Upper lobe of right lung (tissue), 1 donor: Measurements from ENCODE around the gene DIPK1B. TPM values are rescaled to one million over a fixed set of nuclear protein-coding genes. Genes with fewer than 3 reads are reported as not detected.

Experiments used
- ATAC-seq: fragments of 200-7000 bp; cut with Tn5 transposase; one replicate; pipeline ENCODE4 v1.9.1; 2020; ENCODE audit warnings: mild to moderate bottlenecking, moderate library complexity
- DNase-seq: peaks from one replicate; pipeline ENCODE4 v3.0.0-alpha.2; 2020
- H3K27ac ChIP-seq: fragments of 200-600 bp; one replicate; pipeline ENCODE4 v1.8.0; 2022
- H3K27me3 ChIP-seq: fragments of 200-600 bp; one replicate; pipeline ENCODE4 v1.8.0; 2022; ENCODE audit warnings: mild to moderate bottlenecking
- H3K36me3 ChIP-seq: fragments of 200-600 bp; one replicate; pipeline ENCODE4 v1.8.0; 2022
- H3K4me1 ChIP-seq: fragments of 200-600 bp; one replicate; pipeline ENCODE4 v1.8.0; 2022
- H3K4me3 ChIP-seq: fragments of 200-600 bp; one replicate; pipeline ENCODE4 v1.8.0; 2022; ENCODE audit warnings: mild to moderate bottlenecking
- H3K9me3 ChIP-seq: fragments of 200-600 bp; one replicate; pipeline ENCODE4 v1.8.0; 2022
- intact Hi-C: fragments of 100-400 bp; cut with DNase I; formaldehyde crosslinking; loops from one replicate; pipeline ENCODE4 v1.11.0; 2022
- total RNA-seq: library from RNA; stranded (reverse); fragmentation: NEBNext Ultra II Directional; extraction: Animal tissue kit (Norgen Biotek cat#: 25700); gene quantifications from one replicate; pipeline ENCODE4 v1.2.1, GENCODE V29; 2021
- TF ChIP-seq, protein P1 (sequence below): fragments of 200-600 bp; IDR thresholded peaks from one replicate; pipeline ENCODE4 v1.8.0; 2022; ENCODE audit warnings: antibody characterized with exemption
- donor health status: DM: no; HTN: yes; CAD: no; lungs with severe emphysema.

The DIPK1B gene
- total RNA-seq, 1 donor from 2014 or later = 17.7 TPM

DNA sequence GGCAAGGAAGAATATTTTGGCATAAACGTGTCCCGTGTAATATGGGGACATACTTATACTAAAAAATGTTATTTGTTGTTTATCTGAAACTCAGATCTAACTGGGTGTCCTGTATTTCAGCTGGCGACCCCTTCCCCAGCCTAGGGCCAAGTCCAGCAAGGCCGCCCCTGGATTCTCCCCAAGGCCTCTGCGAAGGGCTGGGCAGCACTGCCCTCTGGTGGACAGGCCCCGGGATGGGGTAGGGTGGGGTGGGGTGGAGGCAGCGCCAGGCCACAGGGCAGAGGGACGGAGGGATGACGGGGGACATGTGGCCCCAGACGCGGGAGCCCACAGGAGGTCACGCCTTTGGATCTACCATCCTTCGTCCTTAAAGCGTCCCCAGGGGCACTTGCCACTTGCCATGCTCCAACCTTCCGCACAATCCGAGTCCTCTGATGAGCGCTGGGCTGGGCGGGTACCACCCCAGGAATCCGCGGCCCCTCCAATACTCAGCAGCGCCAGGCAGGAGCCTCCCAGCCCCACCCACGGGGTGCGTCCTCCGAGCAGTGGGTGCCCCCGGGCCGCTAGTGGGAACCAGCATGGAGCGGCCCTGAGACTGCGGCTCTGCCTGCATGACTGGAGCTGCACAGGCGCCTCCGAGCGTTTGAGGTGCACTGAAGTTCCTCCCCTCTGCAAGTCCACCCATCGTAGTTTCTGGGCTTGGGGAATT lies 18.1 kb upstream of the DIPK1B start:
- ATAC-seq = peak; percentile 71
- peaks cover 26% of the 10 kb centered on the region for H3K4me1 ChIP-seq
- H3K9me3 ChIP-seq = no peaks in the 10 kb centered on the region
- intact Hi-C loops = no loop called here
- peak overlapping the region; percentile 58 for H3K27ac ChIP-seq
- no peaks in the 10 kb centered on the region for H3K36me3 ChIP-seq
- DNase-seq = peak; percentile 90
- TF ChIP-seq, protein P1, sequence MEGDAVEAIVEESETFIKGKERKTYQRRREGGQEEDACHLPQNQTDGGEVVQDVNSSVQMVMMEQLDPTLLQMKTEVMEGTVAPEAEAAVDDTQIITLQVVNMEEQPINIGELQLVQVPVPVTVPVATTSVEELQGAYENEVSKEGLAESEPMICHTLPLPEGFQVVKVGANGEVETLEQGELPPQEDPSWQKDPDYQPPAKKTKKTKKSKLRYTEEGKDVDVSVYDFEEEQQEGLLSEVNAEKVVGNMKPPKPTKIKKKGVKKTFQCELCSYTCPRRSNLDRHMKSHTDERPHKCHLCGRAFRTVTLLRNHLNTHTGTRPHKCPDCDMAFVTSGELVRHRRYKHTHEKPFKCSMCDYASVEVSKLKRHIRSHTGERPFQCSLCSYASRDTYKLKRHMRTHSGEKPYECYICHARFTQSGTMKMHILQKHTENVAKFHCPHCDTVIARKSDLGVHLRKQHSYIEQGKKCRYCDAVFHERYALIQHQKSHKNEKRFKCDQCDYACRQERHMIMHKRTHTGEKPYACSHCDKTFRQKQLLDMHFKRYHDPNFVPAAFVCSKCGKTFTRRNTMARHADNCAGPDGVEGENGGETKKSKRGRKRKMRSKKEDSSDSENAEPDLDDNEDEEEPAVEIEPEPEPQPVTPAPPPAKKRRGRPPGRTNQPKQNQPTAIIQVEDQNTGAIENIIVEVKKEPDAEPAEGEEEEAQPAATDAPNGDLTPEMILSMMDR = peak; percentile 67
- no peaks in the 10 kb centered on the region for H3K27me3 ChIP-seq
- H3K4me3 ChIP-seq = no peak overlapping the region

DNA sequence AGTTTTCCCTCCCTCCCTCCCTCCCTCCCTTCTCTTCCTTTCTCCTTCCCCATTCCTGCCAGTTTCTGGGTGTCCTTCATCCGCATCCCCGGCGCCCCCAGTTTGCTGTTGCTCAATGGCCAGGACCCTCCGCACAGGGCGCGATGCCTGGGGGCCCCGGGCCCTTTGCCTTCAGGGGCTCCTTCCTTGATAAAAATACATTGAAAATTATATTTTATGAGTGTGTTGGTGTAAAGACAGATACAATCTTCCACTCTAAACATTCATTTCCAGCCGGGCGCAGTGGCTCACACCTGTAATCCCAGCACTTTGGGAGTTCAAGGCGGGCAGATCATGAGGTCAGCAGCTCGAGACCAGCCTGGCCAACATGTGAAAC lies 17.5 kb upstream of the DIPK1B start:
- no peak for ATAC-seq
- no peak for DNase-seq
- no peaks in the 10 kb centered on the region for H3K27me3 ChIP-seq
- H3K4me1 ChIP-seq = peaks cover 26% of the 10 kb centered on the region
- intact Hi-C loops = no loop called here
- H3K27ac ChIP-seq = peak overlapping the region; percentile 71
- no peak overlapping the region for H3K4me3 ChIP-seq
- H3K9me3 ChIP-seq = no peaks in the 10 kb centered on the region
- TF ChIP-seq, protein P1 = no peak
- no peaks in the 10 kb centered on the region for H3K36me3 ChIP-seq

DNA sequence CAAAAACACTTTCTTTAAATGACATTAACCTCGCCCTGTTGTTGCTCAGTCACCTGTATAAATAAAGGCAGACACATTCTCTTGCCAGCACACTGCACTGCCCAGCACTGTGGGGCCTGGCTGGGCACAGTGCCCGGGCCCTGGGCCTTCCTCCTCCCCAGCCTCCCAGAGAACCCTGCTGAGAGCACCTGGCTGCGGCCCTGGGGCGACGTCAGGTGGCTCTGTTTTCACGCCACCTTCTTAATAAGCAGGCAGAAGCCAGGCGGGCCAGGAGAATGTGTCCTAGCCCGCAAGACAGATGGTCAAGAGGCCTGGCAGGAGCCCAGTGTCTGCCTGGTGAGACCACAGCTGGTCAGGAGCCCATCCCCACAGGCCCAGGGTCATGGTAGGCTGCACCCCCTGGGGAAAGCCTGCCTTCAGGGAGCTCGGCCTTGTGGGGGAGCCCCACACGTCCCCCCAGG lies 16.9 kb upstream of the DIPK1B start:
- Histone ChIP-seq H3K4me1 (peaks cover 31% of the 10 kb centered on the region), H3K27me3 (no peaks in the 10 kb centered on the region), H3K4me3 (no peak overlapping the region), H3K27ac (peak overlapping the region; percentile 71), H3K36me3 (no peaks in the 10 kb centered on the region), H3K9me3 (no peaks in the 10 kb centered on the region)
- DNase-seq = peak; percentile 92
- TF ChIP-seq, protein P1 = no peak
- intact Hi-C loops = no loop called here
- peak; percentile 68 for ATAC-seq

DNA sequence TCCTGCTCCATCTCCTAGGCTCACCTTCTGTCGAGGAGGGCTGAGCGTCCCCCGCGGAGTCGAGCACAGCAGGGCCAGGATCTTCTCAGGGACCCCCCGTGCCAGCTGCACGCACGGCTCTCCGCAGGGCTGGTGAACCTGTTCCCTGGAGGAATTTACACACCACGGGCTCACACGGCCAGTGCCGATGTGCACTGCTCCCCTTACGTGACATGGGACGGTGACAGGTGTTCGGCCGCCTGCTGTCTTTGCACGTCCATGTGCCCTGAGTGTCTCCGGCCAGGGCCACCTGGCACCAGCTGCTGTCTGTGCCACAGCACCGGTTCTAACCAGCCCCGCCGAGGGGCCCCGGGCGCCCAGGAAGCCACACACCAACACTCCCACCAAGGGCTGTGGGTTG lies 16.4 kb upstream of the DIPK1B start:
- H3K27me3 ChIP-seq = no peaks in the 10 kb centered on the region
- TF ChIP-seq, protein P1 = no peak
- H3K27ac ChIP-seq = peak overlapping the region; percentile 71
- intact Hi-C loops = no loop called here
- no peak overlapping the region for H3K4me3 ChIP-seq
- peaks cover 33% of the 10 kb centered on the region for H3K4me1 ChIP-seq
- H3K9me3 ChIP-seq = no peaks in the 10 kb centered on the region
- ATAC-seq (no peak), DNase-seq (peak; percentile 73)
- H3K36me3 ChIP-seq = no peaks in the 10 kb centered on the region

DNA sequence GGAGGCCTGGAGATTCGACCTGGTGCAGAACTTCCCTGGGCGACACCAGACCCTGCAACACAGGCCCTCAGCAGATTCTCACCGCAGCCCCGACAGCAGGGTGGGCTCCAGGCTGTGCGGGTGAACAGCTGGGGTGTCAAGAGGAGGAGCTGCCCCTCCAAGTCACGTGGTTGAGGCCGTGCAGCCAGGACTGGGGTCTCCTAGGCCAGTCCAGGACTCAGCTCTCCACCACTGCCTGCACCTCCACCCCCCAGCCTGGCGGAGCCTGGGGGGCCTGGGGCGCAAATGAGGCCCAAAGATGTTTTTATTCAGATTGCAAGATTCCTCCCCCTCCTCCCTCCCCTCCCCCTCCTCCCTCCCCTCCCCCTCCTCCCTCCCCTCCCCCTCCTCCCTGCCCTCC lies 15.9 kb upstream of the DIPK1B start:
- no peaks in the 10 kb centered on the region for H3K36me3 ChIP-seq
- H3K27me3 ChIP-seq = no peaks in the 10 kb centered on the region
- H3K27ac ChIP-seq = no peak overlapping the region
- ATAC-seq (no peak), DNase-seq (peak; percentile 66)
- H3K4me3 ChIP-seq = no peak overlapping the region
- peaks cover 33% of the 10 kb centered on the region for H3K4me1 ChIP-seq
- TF ChIP-seq, protein P1 = no peak
- H3K9me3 ChIP-seq = no peaks in the 10 kb centered on the region
- intact Hi-C loops = no loop called here
